A673 (cell line): Measurements from ENCODE around the gene SUFU.

Experiments used
- EZH2 ChIP-seq: fragments of 200-600 bp; sonication (generic); IDR thresholded peaks from 2 replicates; pipeline ENCODE4 v1.6.1; 2017; ENCODE audit warnings: borderline replicate concordance, low read depth, mild to moderate bottlenecking, mixed read lengths, antibody characterized with exemption, low read length; ENCODE audit not compliant: poor library complexity, severe bottlenecking
- TF ChIP-seq, protein P1 (sequence below): fragments of 300-800, 200-600 bp; sonication (generic); conservative IDR thresholded peaks from 2 replicates; pipeline ENCODE4 v1.5.1; 2017; ENCODE audit warnings: low read depth, mild to moderate bottlenecking, antibody characterized with exemption, low read length, moderate library complexity, mixed read lengths

DNA sequence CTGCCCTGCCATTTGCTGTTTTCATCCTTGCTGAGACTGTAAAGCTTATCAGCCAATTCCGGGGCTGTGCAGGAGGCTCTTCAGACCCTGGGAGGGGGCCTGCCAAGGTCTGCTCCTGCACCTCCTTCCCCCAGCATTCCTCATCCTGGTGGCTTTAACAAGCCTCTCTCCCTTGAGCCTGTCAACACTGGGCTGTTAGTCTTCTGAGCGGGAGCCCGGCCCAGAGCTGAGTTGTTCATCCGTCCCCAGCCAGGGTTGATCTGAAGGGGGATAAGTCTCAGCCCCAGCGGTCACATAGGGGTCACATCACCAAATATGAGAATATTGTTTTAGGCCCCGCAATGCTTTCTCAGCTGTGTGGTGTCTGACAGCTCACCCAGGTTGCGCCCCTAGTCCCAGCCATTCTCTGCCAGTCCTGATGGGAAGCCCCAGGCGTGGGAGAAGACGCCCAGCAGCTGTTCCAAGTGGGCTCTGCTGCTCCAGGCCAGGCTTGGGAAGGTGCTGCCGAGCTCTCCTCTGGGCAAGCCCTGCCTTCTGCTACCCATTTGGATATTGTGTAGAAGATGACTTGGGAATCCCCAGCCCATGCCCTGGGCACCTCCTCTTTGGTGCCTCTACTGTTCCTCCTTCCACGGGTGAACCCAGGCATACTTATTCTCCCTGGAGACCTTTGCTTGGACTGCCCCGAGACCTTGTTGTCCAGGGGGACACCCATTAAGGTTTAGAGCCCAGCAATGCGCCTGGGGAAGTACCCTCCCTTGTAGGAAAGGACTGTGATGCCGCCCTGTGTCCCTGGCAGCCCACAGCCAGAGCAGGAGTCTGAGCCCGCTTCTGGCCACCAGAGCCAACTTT lies 117.0 kb downstream of the SUFU start:
- TF ChIP-seq, protein P1, sequence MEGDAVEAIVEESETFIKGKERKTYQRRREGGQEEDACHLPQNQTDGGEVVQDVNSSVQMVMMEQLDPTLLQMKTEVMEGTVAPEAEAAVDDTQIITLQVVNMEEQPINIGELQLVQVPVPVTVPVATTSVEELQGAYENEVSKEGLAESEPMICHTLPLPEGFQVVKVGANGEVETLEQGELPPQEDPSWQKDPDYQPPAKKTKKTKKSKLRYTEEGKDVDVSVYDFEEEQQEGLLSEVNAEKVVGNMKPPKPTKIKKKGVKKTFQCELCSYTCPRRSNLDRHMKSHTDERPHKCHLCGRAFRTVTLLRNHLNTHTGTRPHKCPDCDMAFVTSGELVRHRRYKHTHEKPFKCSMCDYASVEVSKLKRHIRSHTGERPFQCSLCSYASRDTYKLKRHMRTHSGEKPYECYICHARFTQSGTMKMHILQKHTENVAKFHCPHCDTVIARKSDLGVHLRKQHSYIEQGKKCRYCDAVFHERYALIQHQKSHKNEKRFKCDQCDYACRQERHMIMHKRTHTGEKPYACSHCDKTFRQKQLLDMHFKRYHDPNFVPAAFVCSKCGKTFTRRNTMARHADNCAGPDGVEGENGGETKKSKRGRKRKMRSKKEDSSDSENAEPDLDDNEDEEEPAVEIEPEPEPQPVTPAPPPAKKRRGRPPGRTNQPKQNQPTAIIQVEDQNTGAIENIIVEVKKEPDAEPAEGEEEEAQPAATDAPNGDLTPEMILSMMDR: no peak
- no peak for TF ChIP-seq EZH2
